ENCODE measurements around the gene ATOX1. TPM values are rescaled to one million over a fixed set of nuclear protein-coding genes. Genes with fewer than 3 reads are reported as not detected.

ATOX1 gene
- total RNA-seq, 2 experiments from 2014 or later = 58.2 to 92.5 TPM

- Histone ChIP-seq H3K9me2 (ENCODE audit: insufficient read depth, low read length) (no peaks in the 10 kb centered on the region), H3K4me3 (ENCODE audit: low read depth, low read length, poor library complexity, severe bottlenecking) (no peak overlapping the region), H2AFZ (ENCODE audit: low read length) (no peak overlapping the region), H3K79me2 (ENCODE audit: insufficient read depth, low read depth, low read length) (no peaks in the 10 kb centered on the region), H3K27ac (ENCODE audit: low read depth, low read length, poor library complexity, severe bottlenecking) (no peak overlapping the region), H3K9me3 (ENCODE audit: low read length) (no peaks in the 10 kb centered on the region), H3K4me2 (ENCODE audit: low read length) (no peak overlapping the region), H3K4me1 (ENCODE audit: insufficient read depth, low read length, poor library complexity, severe bottlenecking) (no peaks in the 10 kb centered on the region), H4K20me1 (ENCODE audit: insufficient read depth, low read length) (no peaks in the 10 kb centered on the region), H3K36me3 (ENCODE audit: insufficient read depth, low read length) (no peaks in the 10 kb centered on the region)
- ChIA-PET CTCF (ENCODE audit: unreplicated experiment) (interaction anchor here (0.9 to 1.2 kb wide), 2 partner anchors 15 to 58 kb away, joined by 3 read pairs; no protein-coding TSS in a partner anchor), POLR2A (interaction anchor here (0.6 to 1.4 kb wide), 4 partner anchors 10 to 57 kb away, joined by 4 to 5 read pairs (median 4); no protein-coding TSS in a partner anchor)
- no peak for TF ChIP-seq CTCF (conservative IDR thresholded peaks at IDR 0.05; ENCODE audit: low read length)
- TF ChIP-seq EZH2phosphoT487 (IDR thresholded peaks at IDR 0.05; ENCODE audit: borderline replicate concordance, low read depth, low read length) = no peak
- intact Hi-C loops (cut with micrococcal nuclease; ENCODE audit: unreplicated experiment) = loop anchor here (1.0 kb wide), 1 partner anchor 59 kb away; no protein-coding TSS in a partner anchor
- no peak for DNase-seq (ENCODE audit: low spot score)
- no TSS peak for BruUV-seq (replicated peaks)
These were observed 39.8 kb downstream of the ATOX1 start for GRCh38 chr5:151718646-151719045.

- no peaks in the 10 kb centered on the region for H3K79me2 ChIP-seq (ENCODE audit: insufficient read depth, low read depth, low read length)
- no peaks in the 10 kb centered on the region for H3K9me3 ChIP-seq (ENCODE audit: low read length)
- TF ChIP-seq CTCF (conservative IDR thresholded peaks at IDR 0.05; ENCODE audit: low read length) (no peak), EZH2phosphoT487 (IDR thresholded peaks at IDR 0.05; ENCODE audit: borderline replicate concordance, low read depth, low read length) (no peak)
- no peaks in the 10 kb centered on the region for H3K9me2 ChIP-seq (ENCODE audit: insufficient read depth, low read length)
- no peak overlapping the region for H3K27ac ChIP-seq (ENCODE audit: low read depth, low read length, poor library complexity, severe bottlenecking)
- H2AFZ ChIP-seq (ENCODE audit: low read length) = no peak overlapping the region
- no peak for DNase-seq (ENCODE audit: low spot score)
- H3K4me2 ChIP-seq (ENCODE audit: low read length) = no peak overlapping the region
- H4K20me1 ChIP-seq (ENCODE audit: insufficient read depth, low read length) = no peaks in the 10 kb centered on the region
- ChIA-PET CTCF (ENCODE audit: unreplicated experiment) (interaction anchor here (0.9 to 1.2 kb wide), 2 partner anchors 15 to 58 kb away, joined by 3 read pairs; no protein-coding TSS in a partner anchor), POLR2A (interaction anchor here (1.3 to 1.4 kb wide), 2 partner anchors 9 to 12 kb away, joined by 4 to 5 read pairs; no protein-coding TSS in a partner anchor)
- H3K4me1 ChIP-seq (ENCODE audit: insufficient read depth, low read length, poor library complexity, severe bottlenecking) = no peaks in the 10 kb centered on the region
- BruUV-seq (replicated peaks) = no TSS peak
- H3K36me3 ChIP-seq (ENCODE audit: insufficient read depth, low read length) = no peaks in the 10 kb centered on the region
- intact Hi-C loops (cut with micrococcal nuclease; ENCODE audit: unreplicated experiment) = no loop called here
- H3K4me3 ChIP-seq (ENCODE audit: low read depth, low read length, poor library complexity, severe bottlenecking) = no peak overlapping the region
These were observed 40.3 kb downstream of the ATOX1 start for GRCh38 chr5:151718153-151718552.

GRCh38 chr5:151717416-151717815 is 41.0 kb downstream of the ATOX1 start:
- ChIA-PET POLR2A (no interaction called here), CTCF (ENCODE audit: unreplicated experiment) (interaction anchor here (0.7 kb wide), 1 partner anchor 59 kb away, joined by 3 read pairs; no protein-coding TSS in a partner anchor)
- TF ChIP-seq EZH2phosphoT487 (IDR thresholded peaks at IDR 0.05; ENCODE audit: borderline replicate concordance, low read depth, low read length) (no peak), CTCF (conservative IDR thresholded peaks at IDR 0.05; ENCODE audit: low read length) (no peak)
- H3K4me3 ChIP-seq (ENCODE audit: low read depth, low read length, poor library complexity, severe bottlenecking) = no peak overlapping the region
- no peaks in the 10 kb centered on the region for H3K36me3 ChIP-seq (ENCODE audit: insufficient read depth, low read length)
- H3K4me2 ChIP-seq (ENCODE audit: low read length) = no peak overlapping the region
- no peak overlapping the region for H3K27ac ChIP-seq (ENCODE audit: low read depth, low read length, poor library complexity, severe bottlenecking)
- no peaks in the 10 kb centered on the region; the same call in 1 of the 2 replicates for H3K9me3 ChIP-seq (ENCODE audit: low read length)
- H4K20me1 ChIP-seq (ENCODE audit: insufficient read depth, low read length) = no peaks in the 10 kb centered on the region
- no peaks in the 10 kb centered on the region for H3K79me2 ChIP-seq (ENCODE audit: insufficient read depth, low read depth, low read length)
- intact Hi-C loops (cut with micrococcal nuclease; ENCODE audit: unreplicated experiment) = no loop called here
- no peaks in the 10 kb centered on the region for H3K4me1 ChIP-seq (ENCODE audit: insufficient read depth, low read length, poor library complexity, severe bottlenecking)
- no TSS peak for BruUV-seq (replicated peaks)
- H2AFZ ChIP-seq (ENCODE audit: low read length) = no peak overlapping the region
- no peaks in the 10 kb centered on the region for H3K9me2 ChIP-seq (ENCODE audit: insufficient read depth, low read length)
- no peak for DNase-seq (ENCODE audit: low spot score)

Data from OCI-LY7 (cell line).